GM21390 (cell line): ENCODE results near the gene VWA3B.
"Not testable (repeated sequence)": the region's sequence is repeated elsewhere in the genome, so short reads cannot be mapped to it uniquely, and the experiment has no call there.

ENCODE experiments used
- ATAC-seq: cut with Tn5 transposase; IDR thresholded peaks from one replicate; pipeline ENCODE4 v1.9.1; 2021; ENCODE audit not compliant: unreplicated experiment

VWA3B gene

DNA sequence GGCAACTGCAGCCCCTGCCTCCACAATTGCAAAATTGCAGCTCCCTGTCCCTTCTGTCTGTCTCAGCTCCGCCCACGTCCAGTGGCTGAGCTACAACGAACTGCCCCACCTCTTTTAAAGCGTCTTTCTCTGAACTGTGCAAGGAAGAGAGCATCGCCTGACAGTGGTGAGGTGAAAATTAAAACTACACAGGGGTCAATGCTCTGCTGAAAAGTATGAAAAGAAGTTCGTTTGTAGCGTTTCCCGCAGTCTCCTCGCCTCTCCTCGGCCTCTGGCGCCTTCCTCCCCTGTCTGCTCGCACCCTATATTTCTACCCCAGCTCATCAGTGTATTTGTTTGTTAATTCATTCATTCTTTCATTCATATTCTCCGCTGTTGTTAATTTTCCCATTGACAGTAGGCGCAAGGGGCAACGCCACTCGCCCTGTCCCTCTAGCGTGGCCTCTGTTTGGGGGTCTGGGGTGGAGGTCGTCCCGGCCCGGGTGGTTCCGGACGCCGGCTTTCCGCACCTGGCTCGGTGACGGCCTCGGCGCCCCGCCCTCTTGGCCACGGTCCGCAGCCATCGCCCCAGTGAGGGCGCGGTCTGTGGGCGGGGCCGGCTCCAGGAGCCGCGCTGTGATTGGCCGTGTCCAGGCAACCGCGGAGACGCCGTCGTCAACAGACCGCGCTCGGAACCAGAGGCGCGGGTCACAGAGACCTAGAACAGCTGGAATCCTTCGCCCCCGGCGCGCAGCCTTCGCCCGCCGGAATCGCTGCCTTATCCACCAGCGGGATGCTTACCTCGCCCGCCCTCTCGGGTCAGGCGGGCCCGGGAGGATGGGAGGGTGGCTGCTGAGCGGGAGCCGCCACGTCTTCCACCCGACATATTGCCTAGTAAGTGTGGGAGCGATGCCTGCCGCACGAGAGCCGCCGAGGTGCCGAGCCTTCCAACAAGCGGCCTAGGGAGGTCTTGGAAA lies at the start of gene VWA3B:
Gene VWA3B, plus strand, starts transcription at position 677 of the 956 bp plus-strand sequence. CDS start 5,926 bp downstream, outside the sequence.
- ATAC-seq, result peak; percentile 92

- no peak for ATAC-seq
Measured at GRCh38 chr2:98037206-98037605, 49.8 kb upstream of the VWA3B start.

DNA sequence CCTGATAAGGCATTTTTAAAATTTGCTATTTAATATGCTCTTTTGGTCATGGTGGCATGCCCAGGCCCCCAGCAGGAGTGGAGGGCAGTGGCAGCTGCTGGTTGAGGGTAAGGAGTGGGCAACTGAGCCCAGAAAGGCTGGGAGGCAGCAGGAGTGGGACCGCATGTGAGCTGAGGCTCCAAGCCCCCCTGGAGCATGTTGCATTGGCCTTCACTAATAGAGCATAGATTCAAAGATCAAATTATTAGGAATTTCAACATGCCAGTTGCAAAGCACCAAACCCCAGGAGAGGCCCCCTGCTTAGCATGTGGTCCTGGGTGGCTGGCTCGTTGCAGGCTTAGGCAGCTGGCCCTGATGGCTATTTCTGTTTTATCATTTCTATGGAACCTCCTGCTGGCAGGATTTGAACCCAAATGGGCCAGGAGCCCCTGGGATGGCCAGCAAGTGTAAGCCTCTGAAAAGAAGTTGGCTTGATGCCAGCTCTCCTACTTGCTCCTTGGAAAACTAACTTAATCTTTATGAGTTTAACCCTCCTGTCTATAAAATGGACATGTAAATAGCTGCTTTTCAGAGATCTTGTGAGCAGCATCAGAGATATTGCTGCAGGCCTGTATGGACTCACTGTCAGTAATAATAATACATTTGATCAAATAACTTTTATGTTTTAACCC lies 49.2 kb upstream of the VWA3B start:
- ATAC-seq, result no peak

GRCh38 chr2:98039085-98039756 lies 47.7 kb upstream of the VWA3B start:
- no peak for ATAC-seq

DNA sequence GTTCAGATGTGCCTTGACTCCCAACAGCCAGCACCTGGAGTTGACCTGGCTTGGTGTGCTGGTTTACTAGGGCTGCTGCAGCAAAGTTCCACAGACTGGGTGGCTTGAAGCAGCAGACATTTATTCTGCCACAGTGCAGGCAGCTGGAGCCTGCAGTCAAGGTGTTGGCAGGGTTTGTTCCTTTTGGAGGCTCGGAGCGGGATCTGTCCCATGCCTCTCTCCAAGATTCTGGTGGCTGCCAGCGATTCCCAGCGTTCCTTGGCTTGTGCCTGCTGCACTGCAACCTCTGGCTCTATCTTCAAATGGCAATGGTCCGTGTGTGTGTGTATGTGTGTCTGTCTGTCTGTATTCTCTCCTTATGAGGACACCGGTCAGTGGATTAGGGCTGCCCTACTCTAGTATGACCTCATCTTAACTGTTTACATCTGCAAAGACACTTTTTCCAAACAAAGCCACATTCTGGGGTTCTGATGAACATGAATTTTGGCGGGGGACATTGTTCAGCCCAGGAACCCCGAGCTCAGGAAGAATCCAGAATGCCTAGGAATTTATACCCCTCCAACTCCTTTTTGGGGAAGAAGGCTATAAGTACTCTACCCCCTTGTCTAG lies 46.5 kb upstream of the VWA3B start:
- ATAC-seq, result no peak

- no peak for ATAC-seq
Measured at GRCh38 chr2:98043101-98043500, 43.9 kb upstream of the VWA3B start.

GRCh38 chr2:98044730-98045129 lies 42.2 kb upstream of the VWA3B start:
- ATAC-seq, result not testable (repeated sequence)

GRCh38 chr2:98050070-98050469 lies 36.9 kb upstream of the VWA3B start:
- ATAC-seq, result no peak

GRCh38 chr2:98058191-98058975 lies 28.6 kb upstream of the VWA3B start:
- no peak for ATAC-seq

- ATAC-seq, result no peak
Measured at GRCh38 chr2:98060277-98060676, 26.7 kb upstream of the VWA3B start.

GRCh38 chr2:98063291-98063854 lies 23.6 kb upstream of the VWA3B start:
- ATAC-seq, result no peak

DNA sequence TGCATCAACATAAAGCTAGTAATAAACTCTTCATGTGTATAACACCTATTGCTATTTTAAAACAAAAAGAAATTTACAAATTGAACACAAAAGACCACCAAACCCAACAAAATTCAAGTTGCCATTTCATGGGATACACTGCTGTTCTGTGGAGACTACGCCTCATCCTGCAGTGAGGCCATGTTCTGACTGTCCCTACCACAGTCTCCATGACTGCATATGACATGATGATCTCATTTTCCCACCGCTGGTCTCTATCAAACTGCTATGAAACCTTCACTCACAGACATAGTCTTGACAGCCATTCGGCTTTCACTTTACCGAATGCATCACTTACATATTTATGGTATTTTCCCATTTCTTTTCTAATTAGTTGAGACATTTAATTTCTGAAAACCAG lies 21.2 kb upstream of the VWA3B start:
- ATAC-seq, result no peak

GRCh38 chr2:98067160-98067559 lies 19.8 kb upstream of the VWA3B start:
- ATAC-seq, result no peak

DNA sequence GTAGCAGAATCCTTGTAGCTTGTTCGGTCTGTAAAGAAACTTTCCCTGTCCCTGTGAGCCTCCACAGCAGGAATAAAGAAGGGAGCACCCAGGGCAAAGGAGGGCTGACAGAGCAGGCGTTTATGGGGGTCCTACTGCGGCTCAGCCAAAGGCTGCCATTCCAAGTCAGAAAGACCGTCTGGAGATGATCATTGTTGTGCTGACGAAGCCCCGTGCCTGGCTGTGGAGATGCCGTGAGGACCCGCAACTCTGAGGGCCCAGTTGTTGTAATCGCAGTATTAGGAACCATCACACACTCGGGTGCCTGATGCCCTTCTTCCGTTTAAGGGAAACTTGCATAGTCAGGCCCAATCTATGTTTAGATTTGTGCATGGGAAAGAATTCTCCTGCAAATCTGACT lies 16.9 kb upstream of the VWA3B start:
- ATAC-seq, result no peak

GRCh38 chr2:98072442-98072841 lies 14.5 kb upstream of the VWA3B start:
- ATAC-seq, result no peak

DNA sequence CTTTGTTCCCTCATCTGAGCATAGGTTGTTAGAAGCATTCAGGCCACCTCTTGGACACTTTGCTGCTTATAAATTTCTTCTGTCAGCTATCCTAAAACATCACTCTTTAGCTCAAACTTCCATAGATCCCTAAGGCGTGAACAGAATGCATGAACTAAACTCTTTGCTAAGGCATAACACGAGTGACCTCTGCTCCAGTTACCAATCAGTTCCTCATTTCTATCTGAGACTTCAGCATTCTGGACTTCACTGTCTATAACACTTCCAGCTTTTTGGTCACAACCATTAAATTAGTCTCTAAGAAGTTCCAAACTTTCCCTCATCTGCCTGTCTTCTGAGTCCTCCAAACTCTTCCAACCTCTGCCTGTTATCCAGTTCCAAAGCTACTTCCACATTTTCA lies 8.3 kb upstream of the VWA3B start:
- no peak for ATAC-seq

- ATAC-seq, result no peak
Measured at GRCh38 chr2:98084151-98084868, 2.7 kb upstream of the VWA3B start.

DNA sequence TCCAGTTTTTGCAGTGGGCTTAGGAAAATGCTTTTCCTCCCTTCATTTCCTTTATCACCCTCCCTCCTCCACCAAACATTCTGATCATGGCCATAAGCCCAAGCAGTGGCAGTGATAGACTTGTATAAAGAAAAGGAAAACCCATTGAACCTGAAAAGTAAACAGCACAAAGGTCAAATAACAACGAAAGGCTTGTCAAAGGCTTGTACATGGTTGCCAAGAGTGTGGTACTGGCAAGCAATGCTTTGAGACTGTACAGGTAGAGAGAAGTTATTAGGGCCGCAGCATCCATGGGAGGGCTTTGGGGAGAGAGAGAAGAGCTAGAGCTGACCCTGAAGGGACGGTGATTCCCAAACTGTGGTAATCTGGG lies 2.1 kb upstream of the VWA3B start:
- no peak for ATAC-seq

- no peak for ATAC-seq
Measured at GRCh38 chr2:98085649-98086048, 1.3 kb upstream of the VWA3B start.
